Measurements from ENCODE around the gene COL24A1. TPM values are rescaled to one million over a fixed set of nuclear protein-coding genes. Genes with fewer than 3 reads are reported as not detected.
"Not testable (repeated sequence)": the region's sequence is repeated elsewhere in the genome, so short reads cannot be mapped to it uniquely, and the experiment has no call there.

Gene COL24A1
- total RNA-seq, 1 experiment from 2014 or later: 0.35 TPM

- Mint-ChIP-seq H3K27ac (no peak overlapping the region), H3K27me3 (ENCODE audit: low read depth) (no peaks in the 10 kb centered on the region), H3K9me3 (no peaks in the 10 kb centered on the region), H3K4me1 (no peaks in the 10 kb centered on the region), H3K4me3 (no peak overlapping the region), H3K36me3 (ENCODE audit: insufficient read depth in 1 of 3, low read depth in 3 of 3) (no peaks in the 10 kb centered on the region)
- TF ChIP-seq CTCF (conservative IDR thresholded peaks at IDR 0.05): no peak
- H3K79me2 ChIP-seq (ENCODE audit: insufficient read depth, low read length): no peaks in the 10 kb centered on the region
- no peak overlapping the region for H3K9ac ChIP-seq (ENCODE audit: extremely low read depth, insufficient read length, low read length)
- no peak overlapping the region for H3K56ac ChIP-seq (ENCODE audit: insufficient read length, low read depth, low read length)
- DNase-seq: no peak
- no peak overlapping the region for H3K23ac ChIP-seq (ENCODE audit: insufficient read length, low read depth, low read length)
- no peaks in the 10 kb centered on the region for H3K27me3 ChIP-seq (ENCODE audit: insufficient read depth, low read length)
- no peak overlapping the region for H2BK20ac ChIP-seq (ENCODE audit: low read depth, low read length, poor library complexity, severe bottlenecking)
- H4K91ac ChIP-seq (ENCODE audit: insufficient read length, low read depth, low read length): no peak overlapping the region
- no peak overlapping the region for H4K5ac ChIP-seq (ENCODE audit: insufficient read length, low read depth, low read length)
- no peak overlapping the region for H4K8ac ChIP-seq (replicated peaks; ENCODE audit: insufficient read length, low read depth, low read length)
- H3K18ac ChIP-seq (ENCODE audit: insufficient read length, low read depth, low read length): no peak overlapping the region
- H3K79me1 ChIP-seq (ENCODE audit: insufficient read depth, low read depth, low read length, poor library complexity, severe bottlenecking): no peaks in the 10 kb centered on the region
- H2AFZ ChIP-seq (ENCODE audit: low read length): no peak overlapping the region
- no peaks in the 10 kb centered on the region for H3K4me1 ChIP-seq (ENCODE audit: insufficient read depth, low read length)
- no peak overlapping the region for H3T11ph ChIP-seq (ENCODE audit: low read length)
- no peak overlapping the region for H2BK15ac ChIP-seq (ENCODE audit: low read depth, low read length)
- no peak overlapping the region for H3K4me2 ChIP-seq (ENCODE audit: insufficient read depth, insufficient read length, low read length)
- no peak overlapping the region for H3K14ac ChIP-seq (ENCODE audit: insufficient read depth, low read length)
- no peaks in the 10 kb centered on the region for H3K23me2 ChIP-seq (ENCODE audit: insufficient read length, low read depth, low read length, poor library complexity, severe bottlenecking)
- WGBS (ENCODE audit: extremely low coverage, insufficient read length, low lambda C conversion rate): no CpG with 5 or more reads among the region's 4 CpGs
- no peaks in the 10 kb centered on the region for H4K20me1 ChIP-seq (ENCODE audit: control insufficient read depth, insufficient read depth, insufficient read length)
- no peak overlapping the region for H2AK5ac ChIP-seq (ENCODE audit: insufficient read length, low read length)
- H2BK120ac ChIP-seq (ENCODE audit: low read depth, low read length, poor library complexity, severe bottlenecking): no peak overlapping the region
- H3K4ac ChIP-seq (ENCODE audit: low read depth, low read length): no peak overlapping the region
- H3K27ac ChIP-seq (ENCODE audit: insufficient read length, low read depth, low read length): no peak overlapping the region
- H3K9me3 ChIP-seq (ENCODE audit: control insufficient read depth, low read depth, low read length): no peaks in the 10 kb centered on the region
- H2BK12ac ChIP-seq (ENCODE audit: insufficient read length, low read depth, low read length): no peak overlapping the region
- no peak overlapping the region for H2BK5ac ChIP-seq (ENCODE audit: insufficient read length, low read length)
Observed at GRCh38 chr1:85836736-85837135, 319.8 kb downstream of the COL24A1 start.

- not testable (repeated sequence) for H2BK120ac ChIP-seq (ENCODE audit: low read depth, low read length, poor library complexity, severe bottlenecking); H3K27ac Mint-ChIP-seq; H3K23me2 ChIP-seq (ENCODE audit: insufficient read length, low read depth, low read length, poor library complexity, severe bottlenecking); H3K79me2 ChIP-seq (ENCODE audit: insufficient read depth, low read length); H4K20me1 ChIP-seq (ENCODE audit: control insufficient read depth, insufficient read depth, insufficient read length); H3K27me3 ChIP-seq (ENCODE audit: insufficient read depth, low read length); H3K23ac ChIP-seq (ENCODE audit: insufficient read length, low read depth, low read length); H3K4ac ChIP-seq (ENCODE audit: low read depth, low read length); H3K9ac ChIP-seq (ENCODE audit: extremely low read depth, insufficient read length, low read length); H3K4me2 ChIP-seq (ENCODE audit: insufficient read depth, insufficient read length, low read length); H3K27me3 Mint-ChIP-seq (ENCODE audit: low read depth); H3K27ac ChIP-seq (ENCODE audit: insufficient read length, low read depth, low read length); H3K79me1 ChIP-seq (ENCODE audit: insufficient read depth, low read depth, low read length, poor library complexity, severe bottlenecking); H2BK15ac ChIP-seq (ENCODE audit: low read depth, low read length); H2BK12ac ChIP-seq (ENCODE audit: insufficient read length, low read depth, low read length); H3K56ac ChIP-seq (ENCODE audit: insufficient read length, low read depth, low read length); H3K4me1 Mint-ChIP-seq; H3T11ph ChIP-seq (ENCODE audit: low read length); H3K9me3 ChIP-seq (ENCODE audit: control insufficient read depth, low read depth, low read length); DNase-seq; H4K8ac ChIP-seq (replicated peaks; ENCODE audit: insufficient read length, low read depth, low read length); H2BK5ac ChIP-seq (ENCODE audit: insufficient read length, low read length); H3K18ac ChIP-seq (ENCODE audit: insufficient read length, low read depth, low read length); H4K5ac ChIP-seq (ENCODE audit: insufficient read length, low read depth, low read length); H3K4me1 ChIP-seq (ENCODE audit: insufficient read depth, low read length); H4K91ac ChIP-seq (ENCODE audit: insufficient read length, low read depth, low read length); H2AK5ac ChIP-seq (ENCODE audit: insufficient read length, low read length); H3K14ac ChIP-seq (ENCODE audit: insufficient read depth, low read length); H3K4me3 Mint-ChIP-seq; H2AFZ ChIP-seq (ENCODE audit: low read length); H2BK20ac ChIP-seq (ENCODE audit: low read depth, low read length, poor library complexity, severe bottlenecking)
- H3K36me3 Mint-ChIP-seq (ENCODE audit: insufficient read depth in 1 of 3, low read depth in 3 of 3): peaks cover 5 to 13% (median 7%) of the 10 kb centered on the region in 3 experiments; a peak in 6 of 7 replicates
- peaks cover 15 to 16% of the 10 kb centered on the region in 2 experiments for H3K9me3 Mint-ChIP-seq
- no CpG with 5 or more reads among the region's 2 CpGs for WGBS (ENCODE audit: extremely low coverage, insufficient read length, low lambda C conversion rate)
Observed at GRCh38 chr1:85833165-85833564, 323.4 kb downstream of the COL24A1 start.
